ENCODE results near the gene RAB11FIP5.
"Not testable (repeated sequence)": the region's sequence is repeated elsewhere in the genome, so short reads cannot be mapped to it uniquely, and the experiment has no call there.

RAB11FIP5 gene

GRCh38 chr2:73071360-73072128, 41.2 kb downstream of the RAB11FIP5 start, which contains the start of gene SFXN5:
TSS of gene SFXN5 (minus strand) at chr2:73071712. CDS start at chr2:73071705, 7 bp downstream.
- Histone ChIP-seq H3K27me3 (ENCODE audit: insufficient read depth, low read length) (peaks cover 5% of the 10 kb centered on the region; the same call in 1 of the 2 replicates), H3K9ac (ENCODE audit: low read depth, low read length) (peak within 1 kb of the TSS; percentile 96), H3K4me1 (ENCODE audit: insufficient read depth, low read length) (peaks cover 12% of the 10 kb centered on the region), H3K9me3 (ENCODE audit: insufficient read depth, low read depth, low read length) (no peaks in the 10 kb centered on the region), H3K4me3 (ENCODE audit: low read length) (peak within 1 kb of the TSS; percentile 86), H3K27ac (ENCODE audit: low read length) (peak within 1 kb of the TSS; percentile 83), H3K36me3 (ENCODE audit: insufficient read depth, low read depth, low read length) (no peaks in the 10 kb centered on the region)

- Histone ChIP-seq H3K36me3 (ENCODE audit: insufficient read depth, low read depth, low read length) (no peaks in the 10 kb centered on the region), H3K27me3 (ENCODE audit: insufficient read depth, low read length) (peaks cover 5% of the 10 kb centered on the region; the same call in 1 of the 2 replicates), H3K9ac (ENCODE audit: low read depth, low read length) (peak overlapping the region; percentile 96), H3K27ac (ENCODE audit: low read length) (peak overlapping the region; percentile 40), H3K4me3 (ENCODE audit: low read length) (peak overlapping the region; percentile 86), H3K4me1 (ENCODE audit: insufficient read depth, low read length) (peaks cover 12% of the 10 kb centered on the region), H3K9me3 (ENCODE audit: insufficient read depth, low read depth, low read length) (no peaks in the 10 kb centered on the region)
These were observed 41.9 kb downstream of the RAB11FIP5 start for GRCh38 chr2:73070643-73071359.

- Histone ChIP-seq H3K4me1 (ENCODE audit: insufficient read depth, low read length) (peaks cover 12% of the 10 kb centered on the region), H3K36me3 (ENCODE audit: insufficient read depth, low read depth, low read length) (no peaks in the 10 kb centered on the region), H3K9ac (ENCODE audit: low read depth, low read length) (peak overlapping the region; percentile 96), H3K9me3 (ENCODE audit: insufficient read depth, low read depth, low read length) (no peaks in the 10 kb centered on the region), H3K27ac (ENCODE audit: low read length) (peak overlapping the region; percentile 40), H3K4me3 (ENCODE audit: low read length) (peak overlapping the region; percentile 86), H3K27me3 (ENCODE audit: insufficient read depth, low read length) (peaks cover 5% of the 10 kb centered on the region; the same call in 1 of the 2 replicates)
These were observed 42.7 kb downstream of the RAB11FIP5 start for GRCh38 chr2:73069855-73070642.

- Histone ChIP-seq H3K9ac (ENCODE audit: low read depth, low read length) (peak overlapping the region; percentile 96; the same call in 1 of the 2 replicates), H3K27me3 (ENCODE audit: insufficient read depth, low read length) (peaks cover 5% of the 10 kb centered on the region; the same call in 1 of the 2 replicates), H3K9me3 (ENCODE audit: insufficient read depth, low read depth, low read length) (no peaks in the 10 kb centered on the region), H3K4me3 (ENCODE audit: low read length) (peak overlapping the region; percentile 86), H3K36me3 (ENCODE audit: insufficient read depth, low read depth, low read length) (no peaks in the 10 kb centered on the region), H3K4me1 (ENCODE audit: insufficient read depth, low read length) (peaks cover 17% of the 10 kb centered on the region), H3K27ac (ENCODE audit: low read length) (no peak overlapping the region)
These were observed 43.5 kb downstream of the RAB11FIP5 start for GRCh38 chr2:73069041-73069854.

- H3K4me1 ChIP-seq (ENCODE audit: insufficient read depth, low read length): peaks cover 27% of the 10 kb centered on the region
- H3K9me3 ChIP-seq (ENCODE audit: insufficient read depth, low read depth, low read length): no peaks in the 10 kb centered on the region
- no peak overlapping the region for H3K27ac ChIP-seq (ENCODE audit: low read length)
- no peak overlapping the region for H3K4me3 ChIP-seq (ENCODE audit: low read length)
- H3K9ac ChIP-seq (ENCODE audit: low read depth, low read length): no peak overlapping the region
- no peaks in the 10 kb centered on the region for H3K36me3 ChIP-seq (ENCODE audit: insufficient read depth, low read depth, low read length)
- H3K27me3 ChIP-seq (ENCODE audit: insufficient read depth, low read length): peaks cover 5% of the 10 kb centered on the region; the same call in 1 of the 2 replicates
These were observed 44.6 kb downstream of the RAB11FIP5 start for GRCh38 chr2:73068147-73068546.

- Histone ChIP-seq H3K9ac (ENCODE audit: low read depth, low read length) (no peak overlapping the region), H3K27me3 (ENCODE audit: insufficient read depth, low read length) (peaks cover 1% of the 10 kb centered on the region; the same call in 1 of the 2 replicates), H3K27ac (ENCODE audit: low read length) (no peak overlapping the region), H3K4me1 (ENCODE audit: insufficient read depth, low read length) (peaks cover 27% of the 10 kb centered on the region), H3K9me3 (ENCODE audit: insufficient read depth, low read depth, low read length) (no peaks in the 10 kb centered on the region), H3K36me3 (ENCODE audit: insufficient read depth, low read depth, low read length) (no peaks in the 10 kb centered on the region), H3K4me3 (ENCODE audit: low read length) (no peak overlapping the region)
These were observed 45.7 kb downstream of the RAB11FIP5 start for GRCh38 chr2:73067043-73067442.

- H3K36me3 ChIP-seq (ENCODE audit: insufficient read depth, low read depth, low read length): not testable (repeated sequence)
- H3K4me1 ChIP-seq (ENCODE audit: insufficient read depth, low read length): peaks cover 27% of the 10 kb centered on the region
These were observed 47.7 kb downstream of the RAB11FIP5 start for GRCh38 chr2:73065070-73065469.

GRCh38 chr2:73063909-73064875, 48.6 kb downstream of the RAB11FIP5 start:
- Histone ChIP-seq H3K9ac (ENCODE audit: low read depth, low read length) (peak overlapping the region; percentile 60; the same call in 1 of the 2 replicates), H3K4me3 (ENCODE audit: low read length) (no peak overlapping the region), H3K27ac (ENCODE audit: low read length) (peak overlapping the region; percentile 10), H3K9me3 (ENCODE audit: insufficient read depth, low read depth, low read length) (no peaks in the 10 kb centered on the region), H3K4me1 (ENCODE audit: insufficient read depth, low read length) (peaks cover 19% of the 10 kb centered on the region), H3K27me3 (ENCODE audit: insufficient read depth, low read length) (no peaks in the 10 kb centered on the region), H3K36me3 (ENCODE audit: insufficient read depth, low read depth, low read length) (no peaks in the 10 kb centered on the region)

More at GRCh38 chr2:73065070-73065469, 47.7 kb downstream of the RAB11FIP5 start:
- not testable (repeated sequence) for H3K9ac ChIP-seq (ENCODE audit: low read depth, low read length); H3K4me3 ChIP-seq (ENCODE audit: low read length); H3K27me3 ChIP-seq (ENCODE audit: insufficient read depth, low read length); H3K27ac ChIP-seq (ENCODE audit: low read length); H3K9me3 ChIP-seq (ENCODE audit: insufficient read depth, low read depth, low read length)

GRCh38 chr2:73063472-73063871, 49.3 kb downstream of the RAB11FIP5 start:
- Histone ChIP-seq H3K27ac (ENCODE audit: low read length) (peak overlapping the region; percentile 10), H3K27me3 (ENCODE audit: insufficient read depth, low read length) (no peaks in the 10 kb centered on the region), H3K36me3 (ENCODE audit: insufficient read depth, low read depth, low read length) (0 out of 2 replicates have a peak, but pooled peaks cover under 1% of the 10 kb centered on the region), H3K4me3 (ENCODE audit: low read length) (no peak overlapping the region), H3K9me3 (ENCODE audit: insufficient read depth, low read depth, low read length) (no peaks in the 10 kb centered on the region), H3K4me1 (ENCODE audit: insufficient read depth, low read length) (peaks cover 15% of the 10 kb centered on the region), H3K9ac (ENCODE audit: low read depth, low read length) (peak overlapping the region; percentile 60; the same call in 1 of the 2 replicates)

- no peak overlapping the region for H3K4me3 ChIP-seq (ENCODE audit: low read length)
- H3K27me3 ChIP-seq (ENCODE audit: insufficient read depth, low read length): no peaks in the 10 kb centered on the region
- no peak overlapping the region for H3K27ac ChIP-seq (ENCODE audit: low read length)
- peaks cover 25% of the 10 kb centered on the region for H3K36me3 ChIP-seq (ENCODE audit: insufficient read depth, low read depth, low read length)
- H3K9ac ChIP-seq (ENCODE audit: low read depth, low read length): no peak overlapping the region
- peaks cover 8% of the 10 kb centered on the region for H3K4me1 ChIP-seq (ENCODE audit: insufficient read depth, low read length)
- H3K9me3 ChIP-seq (ENCODE audit: insufficient read depth, low read depth, low read length): peaks cover 12% of the 10 kb centered on the region; the same call in 1 of the 2 replicates
These were observed 53.6 kb downstream of the RAB11FIP5 start for GRCh38 chr2:73059106-73059505.
